AG09319 (cell line): ENCODE measurements around the gene CCDC192.
"Not testable (repeated sequence)": the region's sequence is repeated elsewhere in the genome, so short reads cannot be mapped to it uniquely, and the experiment has no call there.

Source experiments
- DNase-seq: peaks from one replicate; pipeline ENCODE4 v3.0.0-alpha.2; 2010; ENCODE audit warnings: low read depth; ENCODE audit errors: extremely low read depth
- TF ChIP-seq, protein P1 (sequence below): IDR thresholded peaks from 2 replicates; pipeline ENCODE4 v1.5.1; 2011; ENCODE audit warnings: low read depth, mild to moderate bottlenecking, inconsistent platforms, low read length, moderate library complexity

The CCDC192 gene

GRCh38 chr5:127702434-127702833 lies 757 bp upstream of the CCDC192 start:
- DNase-seq = no peak
- TF ChIP-seq, protein P1, sequence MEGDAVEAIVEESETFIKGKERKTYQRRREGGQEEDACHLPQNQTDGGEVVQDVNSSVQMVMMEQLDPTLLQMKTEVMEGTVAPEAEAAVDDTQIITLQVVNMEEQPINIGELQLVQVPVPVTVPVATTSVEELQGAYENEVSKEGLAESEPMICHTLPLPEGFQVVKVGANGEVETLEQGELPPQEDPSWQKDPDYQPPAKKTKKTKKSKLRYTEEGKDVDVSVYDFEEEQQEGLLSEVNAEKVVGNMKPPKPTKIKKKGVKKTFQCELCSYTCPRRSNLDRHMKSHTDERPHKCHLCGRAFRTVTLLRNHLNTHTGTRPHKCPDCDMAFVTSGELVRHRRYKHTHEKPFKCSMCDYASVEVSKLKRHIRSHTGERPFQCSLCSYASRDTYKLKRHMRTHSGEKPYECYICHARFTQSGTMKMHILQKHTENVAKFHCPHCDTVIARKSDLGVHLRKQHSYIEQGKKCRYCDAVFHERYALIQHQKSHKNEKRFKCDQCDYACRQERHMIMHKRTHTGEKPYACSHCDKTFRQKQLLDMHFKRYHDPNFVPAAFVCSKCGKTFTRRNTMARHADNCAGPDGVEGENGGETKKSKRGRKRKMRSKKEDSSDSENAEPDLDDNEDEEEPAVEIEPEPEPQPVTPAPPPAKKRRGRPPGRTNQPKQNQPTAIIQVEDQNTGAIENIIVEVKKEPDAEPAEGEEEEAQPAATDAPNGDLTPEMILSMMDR = no peak

- peak; percentile 41 for DNase-seq
- TF ChIP-seq, protein P1 = no peak
These were observed 2.1 kb downstream of the CCDC192 start for GRCh38 chr5:127705120-127705892.

DNA sequence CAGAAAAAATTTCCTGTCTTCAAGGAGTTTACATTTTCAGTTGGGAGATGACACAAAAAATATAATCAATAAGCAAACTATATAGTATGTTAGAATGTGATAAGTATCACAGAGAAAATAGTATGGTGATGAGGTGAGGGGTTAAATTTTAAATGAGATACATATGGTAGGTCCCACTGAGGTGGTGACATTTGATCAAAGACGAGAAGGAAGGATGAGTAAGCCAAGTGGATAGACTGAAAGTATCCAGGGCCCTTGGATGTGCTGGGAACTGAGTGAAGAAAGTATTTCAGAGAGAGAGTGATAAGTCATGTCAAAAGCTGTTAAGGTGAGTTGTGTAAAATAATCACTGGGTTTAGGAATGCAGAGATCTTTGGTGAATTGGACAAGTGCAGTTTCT lies 3.5 kb downstream of the CCDC192 start:
- TF ChIP-seq, protein P1 = no peak
- no peak for DNase-seq

DNA sequence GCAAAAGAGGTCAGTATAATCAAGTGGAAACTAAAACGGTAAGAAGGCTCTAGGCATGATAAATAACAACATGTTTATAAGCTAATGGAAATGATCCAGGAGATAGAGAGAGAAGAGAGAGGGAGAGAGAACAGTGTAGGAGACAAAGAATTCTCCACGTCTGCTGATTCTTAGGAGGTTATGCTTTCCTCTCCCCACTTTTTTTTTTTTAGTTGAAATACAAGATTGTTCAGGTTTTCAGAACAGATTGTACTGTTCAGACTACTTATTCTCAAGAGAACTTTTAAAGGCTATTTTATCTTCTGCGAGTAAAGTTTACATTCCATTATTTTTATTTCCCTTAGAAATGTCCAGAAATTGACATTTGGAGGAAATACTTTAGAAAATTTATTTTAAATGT lies 4.0 kb downstream of the CCDC192 start:
- DNase-seq = no peak
- TF ChIP-seq, protein P1 = no peak

DNA sequence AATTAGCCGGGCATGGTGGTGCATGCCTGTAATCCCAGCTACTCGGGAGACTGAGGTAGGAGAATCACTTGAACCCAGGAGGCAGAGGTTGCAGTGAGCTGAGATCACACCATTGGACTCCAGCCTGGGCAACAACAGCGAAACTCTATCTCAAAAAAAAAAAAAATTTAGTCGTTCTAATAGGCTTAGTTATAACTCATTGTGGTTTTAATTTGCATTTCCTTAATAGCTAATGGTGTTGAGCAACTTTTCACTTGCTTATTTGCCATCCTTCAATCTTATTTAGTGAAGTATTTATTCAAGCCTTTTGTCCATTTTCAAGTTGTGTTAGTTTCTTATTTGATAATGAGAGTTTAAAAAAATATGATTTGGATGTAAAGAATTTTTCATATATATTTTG lies 9.9 kb downstream of the CCDC192 start:
- not testable (repeated sequence) for DNase-seq

- TF ChIP-seq, protein P1 = no peak
- no peak for DNase-seq
These were observed 15.0 kb downstream of the CCDC192 start for GRCh38 chr5:127718181-127718580.

DNA sequence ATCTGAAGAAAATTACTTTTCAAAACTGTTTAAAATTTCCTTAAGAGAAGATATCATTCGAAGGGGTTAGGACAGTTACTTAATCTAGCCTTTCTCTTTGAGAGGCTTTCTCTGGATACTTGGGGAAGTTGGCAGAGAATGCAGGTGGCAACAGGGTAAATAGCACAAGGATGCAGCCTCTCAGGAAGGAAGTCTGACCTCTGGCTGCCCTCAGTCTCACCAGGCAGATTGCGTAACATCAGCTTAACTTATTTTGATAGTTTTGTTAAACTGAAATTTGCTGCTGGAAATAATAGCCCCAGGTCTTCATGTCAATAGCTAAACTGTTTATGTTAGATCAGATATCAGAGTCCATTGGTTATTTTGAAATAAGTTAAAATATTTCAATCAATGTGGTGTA lies 20.4 kb downstream of the CCDC192 start:
- DNase-seq = no peak
- TF ChIP-seq, protein P1 = no peak

- TF ChIP-seq, protein P1 = no peak
- no peak for DNase-seq
These were observed 22.5 kb downstream of the CCDC192 start for GRCh38 chr5:127725673-127726072.
